HEK293 (cell line): Measurements from ENCODE around the gene EPN1.

Experiments
- CTCF ChIP-seq: fragments of 450-650 bp; formaldehyde crosslinking; IDR thresholded peaks from 2 replicates; pipeline ENCODE4 v1.5.1; 2016; ENCODE audit warnings: missing biosample characterization, missing genetic modification characterization
- PRDM1 ChIP-seq: fragments of 450-650 bp; formaldehyde crosslinking; IDR thresholded peaks from 2 replicates; pipeline ENCODE4; 2016; ENCODE audit warnings: missing biosample characterization, missing genetic modification characterization
- REST ChIP-seq: fragments of 450-650 bp; formaldehyde crosslinking; IDR thresholded peaks from 2 replicates; pipeline ENCODE4 v1.5.1; 2016; ENCODE audit warnings: missing biosample characterization, missing genetic modification characterization
- ZNF175 ChIP-seq: fragments of 450-650 bp; formaldehyde crosslinking; IDR thresholded peaks from 2 replicates; pipeline ENCODE4 v1.5.1; 2016; ENCODE audit warnings: missing biosample characterization, missing genetic modification characterization
- ZNF311 ChIP-seq: fragments of 450-650 bp; formaldehyde crosslinking; IDR thresholded peaks from 2 replicates; pipeline ENCODE4 v1.5.1; 2017; ENCODE audit warnings: missing biosample characterization, missing genetic modification characterization, borderline replicate concordance
- ZNF510 ChIP-seq: fragments of 450-650 bp; formaldehyde crosslinking; IDR thresholded peaks from 2 replicates; pipeline ENCODE4 v1.5.1; 2018; ENCODE audit warnings: mild to moderate bottlenecking, missing genetic modification characterization, missing biosample characterization; ENCODE audit not compliant: insufficient replicate concordance
- ZNF76 ChIP-seq: fragments of 450-650 bp; formaldehyde crosslinking; IDR thresholded peaks from 2 replicates; pipeline ENCODE4; 2016; ENCODE audit warnings: low read depth, missing biosample characterization, missing genetic modification characterization, borderline replicate concordance

- TF ChIP-seq CTCF (tag by site-specific recombination) (no peak), ZNF175 (tag by site-specific recombination) (no peak), ZNF311 (tag by site-specific recombination) (no peak), REST (tag by site-specific recombination) (no peak), ZNF510 (tag by site-specific recombination) (no peak), ZNF76 (tag by site-specific recombination) (no peak), PRDM1 (tag by site-specific recombination) (peak; percentile 93)
Observed at GRCh38 chr19:55642153-55643002, 32.6 kb upstream of the EPN1 start.
